GM18519 (cell line): Measurements from ENCODE around the gene TLE2.

Experiments
- ATAC-seq: cut with Tn5 transposase; IDR thresholded peaks from one replicate; pipeline ENCODE4 v1.9.1; 2021; ENCODE audit warnings: mild to moderate bottlenecking, moderate library complexity; ENCODE audit not compliant: unreplicated experiment, low FRiP score

TLE2 gene

GRCh38 chr19:3029065-3029923, at the start of gene TLE2:
TLE2 (minus strand) TSS chr19:3029280; CDS start chr19:3028904, 376 bp downstream.
- ATAC-seq: no peak

GRCh38 chr19:3075605-3076431, 46.7 kb upstream of the TLE2 start:
- no peak for ATAC-seq

- ATAC-seq: no peak
Measured at GRCh38 chr19:3073931-3074595, 45.0 kb upstream of the TLE2 start.

GRCh38 chr19:3073159-3073563, 44.1 kb upstream of the TLE2 start:
- no peak for ATAC-seq

- no peak for ATAC-seq
Measured at GRCh38 chr19:3071768-3072167, 42.7 kb upstream of the TLE2 start.

GRCh38 chr19:3068071-3068470, 39.0 kb upstream of the TLE2 start:
- ATAC-seq: no peak

GRCh38 chr19:3067563-3067962, 38.5 kb upstream of the TLE2 start:
- ATAC-seq: no peak

- ATAC-seq: no peak
Measured at GRCh38 chr19:3066482-3067049, 37.5 kb upstream of the TLE2 start.

GRCh38 chr19:3065675-3066357, 36.7 kb upstream of the TLE2 start:
- ATAC-seq: no peak

GRCh38 chr19:3064011-3064330, 34.9 kb upstream of the TLE2 start:
- ATAC-seq: no peak

- no peak for ATAC-seq
Measured at GRCh38 chr19:3062165-3063105, 33.4 kb upstream of the TLE2 start, which contains the start of gene TLE5. TLE5 (minus strand) TSS chr19:3062495; CDS start chr19:3062200, 295 bp downstream.

GRCh38 chr19:3061182-3062161, 32.4 kb upstream of the TLE2 start:
- no peak for ATAC-seq

GRCh38 chr19:3060857-3061181, 31.7 kb upstream of the TLE2 start:
- no peak for ATAC-seq

GRCh38 chr19:3059653-3060052, 30.6 kb upstream of the TLE2 start:
- no peak for ATAC-seq

- no peak for ATAC-seq
Measured at GRCh38 chr19:3058821-3059314, 29.8 kb upstream of the TLE2 start.

GRCh38 chr19:3058009-3058820, 29.1 kb upstream of the TLE2 start:
- no peak for ATAC-seq

- no peak for ATAC-seq
Measured at GRCh38 chr19:3057275-3057714, 28.2 kb upstream of the TLE2 start.
